AG10803 (cell line): ENCODE results near the gene PNCK.

Experiments
- DNase-seq: peaks from one replicate; pipeline ENCODE4 v3.0.0; 2010; ENCODE audit warnings: low read depth
- H3K4me3 ChIP-seq: 2 replicates; pipeline ENCODE4 v1.5.1; 2011; ENCODE audit warnings: mild to moderate bottlenecking, low read length, control low read depth
- CTCF ChIP-seq: conservative IDR thresholded peaks from 2 replicates; pipeline ENCODE4 v1.5.1; 2011; ENCODE audit warnings: mild to moderate bottlenecking, low read length, control low read depth, inconsistent platforms

PNCK gene

GRCh38 chrX:153674219-153674851 is 722 bp upstream of the PNCK start:
- no peak for DNase-seq
- no peak overlapping the region for H3K4me3 ChIP-seq
- no peak for TF ChIP-seq CTCF

GRCh38 chrX:153672531-153673427 is 834 bp downstream of the PNCK start:
- no peak overlapping the region for H3K4me3 ChIP-seq
- no peak for TF ChIP-seq CTCF
- no peak for DNase-seq

- DNase-seq, result no peak
- TF ChIP-seq CTCF, result no peak
- H3K4me3 ChIP-seq, result no peak overlapping the region
Measured at GRCh38 chrX:153671589-153672530, 1.8 kb downstream of the PNCK start.

- H3K4me3 ChIP-seq, result no peak overlapping the region
- no peak for TF ChIP-seq CTCF
- DNase-seq, result no peak
Measured at GRCh38 chrX:153670748-153671588, 2.6 kb downstream of the PNCK start.

GRCh38 chrX:153669901-153670731 is 3.5 kb downstream of the PNCK start:
- DNase-seq, result no peak
- no peak for TF ChIP-seq CTCF
- H3K4me3 ChIP-seq, result no peak overlapping the region
